Ishikawa (cell line): ENCODE measurements around the gene CDH10.

Experiments
- CEBPB ChIP-seq: IDR thresholded peaks from 2 replicates; pipeline ENCODE4 v1.6.1; 2012
- CREB1 ChIP-seq: IDR thresholded peaks from 2 replicates; pipeline ENCODE4 v1.6.1; 2012; ENCODE audit warnings: low read depth
- EGR1 ChIP-seq: IDR thresholded peaks from 2 replicates; pipeline ENCODE4 v1.6.1; 2012
- EP300 ChIP-seq: IDR thresholded peaks from 2 replicates; pipeline ENCODE4 v1.6.1; 2012; ENCODE audit warnings: borderline replicate concordance
- FOXM1 ChIP-seq: IDR thresholded peaks from 2 replicates; pipeline ENCODE4 v1.6.1; 2012; ENCODE audit warnings: low read depth, borderline replicate concordance
- MAX ChIP-seq: IDR thresholded peaks from 2 replicates; pipeline ENCODE4 v1.6.1; 2012
- NFIC ChIP-seq: IDR thresholded peaks from 2 replicates; pipeline ENCODE4 v1.6.1; 2012
- RAD21 ChIP-seq: IDR thresholded peaks from 2 replicates; pipeline ENCODE4 v1.6.1; 2012; ENCODE audit warnings: low read depth
- REST ChIP-seq: IDR thresholded peaks from 2 replicates; pipeline ENCODE4 v1.6.1; 2012; ENCODE audit warnings: low read depth, mild to moderate bottlenecking
- TAF1 ChIP-seq: IDR thresholded peaks from 2 replicates; pipeline ENCODE4 v1.6.1; 2012; ENCODE audit warnings: low read depth, mild to moderate bottlenecking
- TCF12 ChIP-seq: IDR thresholded peaks from 2 replicates; pipeline ENCODE4 v1.6.1; 2012; ENCODE audit warnings: low read depth
- TEAD4 ChIP-seq: IDR thresholded peaks from 2 replicates; pipeline ENCODE4 v1.6.1; 2012
- USF1 ChIP-seq: IDR thresholded peaks from 2 replicates; pipeline ENCODE4 v1.6.1; 2012
- YY1 ChIP-seq: IDR thresholded peaks from 2 replicates; pipeline ENCODE4 v1.6.1; 2012; ENCODE audit warnings: low read depth
- ZBTB7A ChIP-seq: IDR thresholded peaks from 2 replicates; pipeline ENCODE4 v1.6.1; 2012; ENCODE audit warnings: low read depth

The CDH10 gene

GRCh38 chr5:24621792-24622191 lies 23.0 kb downstream of the CDH10 start:
- TF ChIP-seq TCF12: no peak
- TF ChIP-seq YY1: no peak
- no peak for TF ChIP-seq FOXM1
- TF ChIP-seq ZBTB7A: no peak
- TF ChIP-seq USF1: no peak
- no peak for TF ChIP-seq MAX
- TF ChIP-seq TAF1: no peak
- no peak for TF ChIP-seq RAD21
- TF ChIP-seq CEBPB: no peak
- no peak for TF ChIP-seq EP300

GRCh38 chr5:24616566-24616965 lies 28.2 kb downstream of the CDH10 start:
- no peak for TF ChIP-seq USF1
- no peak for TF ChIP-seq TAF1
- TF ChIP-seq REST: no peak
- no peak for TF ChIP-seq ZBTB7A
- no peak for TF ChIP-seq RAD21
- no peak for TF ChIP-seq FOXM1
- no peak for TF ChIP-seq EGR1
- no peak for TF ChIP-seq CREB1
- no peak for TF ChIP-seq YY1
- no peak for TF ChIP-seq EP300
- TF ChIP-seq TEAD4: no peak
- no peak for TF ChIP-seq MAX
- no peak for TF ChIP-seq CEBPB
- no peak for TF ChIP-seq TCF12
- TF ChIP-seq NFIC: no peak

GRCh38 chr5:24615159-24615558 lies 29.6 kb downstream of the CDH10 start:
- TF ChIP-seq EP300 (no peak), USF1 (no peak), ZBTB7A (no peak), CREB1 (no peak), TEAD4 (no peak), MAX (no peak), CEBPB (no peak), NFIC (no peak), EGR1 (no peak), FOXM1 (no peak), TAF1 (no peak)

GRCh38 chr5:24609706-24610105 lies 35.1 kb downstream of the CDH10 start:
- no peak for TF ChIP-seq MAX
- TF ChIP-seq REST: no peak
- no peak for TF ChIP-seq EP300
- no peak for TF ChIP-seq TCF12
- TF ChIP-seq USF1: no peak
- no peak for TF ChIP-seq TAF1
- TF ChIP-seq YY1: no peak
- no peak for TF ChIP-seq ZBTB7A
- no peak for TF ChIP-seq NFIC

GRCh38 chr5:24606971-24607370 lies 37.8 kb downstream of the CDH10 start:
- TF ChIP-seq FOXM1 (no peak), RAD21 (no peak), EGR1 (no peak), CEBPB (no peak), TCF12 (no peak), REST (no peak)
